Smooth muscle cell (in vitro differentiated cells): ENCODE data around the gene CELSR3. TPM values are rescaled to one million over a fixed set of nuclear protein-coding genes. Genes with fewer than 3 reads are reported as not detected.

Source experiments
- DNase-seq: peaks from one replicate; lab custom pipeline; 2025; ENCODE audit not compliant: unreplicated experiment; lab: John Stamatoyannopoulos, UW
- H2AFZ ChIP-seq: fragments of 200-600 bp; sonication (generic); 2 replicates; pipeline ENCODE4 v1.6.0; 2016; ENCODE audit warnings: antibody characterized with exemption, low read depth, mild to moderate bottlenecking
- H3F3A ChIP-seq: fragments of 200-600 bp; sonication (generic); 2 replicates; pipeline ENCODE4 v1.6.0; 2017; ENCODE audit warnings: antibody characterized with exemption, low read depth
- H3K27ac ChIP-seq: fragments of 200-600 bp; sonication (generic); 2 replicates; pipeline ENCODE4 v1.5.1; 2016; ENCODE audit warnings: low read depth, mild to moderate bottlenecking
- H3K27me3 ChIP-seq: fragments of 200-600 bp; sonication (generic); 2 replicates; pipeline ENCODE4 v1.6.1; 2016; ENCODE audit warnings: low read depth, mild to moderate bottlenecking
- H3K36me3 ChIP-seq: fragments of 200-600 bp; sonication (generic); 2 replicates; pipeline ENCODE4 v1.5.1; 2016; ENCODE audit warnings: low read depth
- H3K4me1 ChIP-seq: fragments of 200-600 bp; sonication (generic); 2 replicates; pipeline ENCODE4 v1.5.1; 2016; ENCODE audit warnings: low read depth
- H3K4me2 ChIP-seq: fragments of 200-600 bp; sonication (generic); 2 replicates; pipeline ENCODE4 v1.6.0; 2016; ENCODE audit warnings: mild to moderate bottlenecking
- H3K4me3 ChIP-seq: fragments of 200-600 bp; sonication (generic); 2 replicates; pipeline ENCODE4 v1.5.1; 2016; ENCODE audit warnings: mild to moderate bottlenecking
- H3K79me2 ChIP-seq: fragments of 200-600 bp; sonication (generic); 2 replicates; pipeline ENCODE4 v1.6.0; 2016; ENCODE audit warnings: low read depth, mild to moderate bottlenecking
- H3K9ac ChIP-seq: fragments of 200-600 bp; sonication (generic); 2 replicates; pipeline ENCODE4 v1.6.0; 2016; ENCODE audit warnings: low read depth
- H3K9me3 ChIP-seq: fragments of 200-600 bp; sonication (generic); replicated peaks from 2 replicates; pipeline ENCODE4 v1.5.1; 2016; ENCODE audit warnings: low read depth
- H4K20me1 ChIP-seq: fragments of 200-600 bp; sonication (generic); 2 replicates; pipeline ENCODE4 v1.6.0; 2016; ENCODE audit warnings: low read depth
- CTCF ChIP-seq: fragments of 200-600 bp; sonication (generic); IDR thresholded peaks from 2 replicates; pipeline ENCODE4 v1.5.1; 2017; ENCODE audit warnings: borderline replicate concordance, mild to moderate bottlenecking, antibody characterized with exemption; ENCODE audit not compliant: insufficient read depth, poor library complexity, severe bottlenecking
- WGBS: methylation state at CpG from one replicate; pipeline ENCODE4 v1.1.7; 2016; ENCODE audit warnings: low lambda C conversion rate; 5-methylcytosine and 5-hydroxymethylcytosine counted together
- polyA plus RNA-seq: library from polyadenylated mRNA; unstranded; fragments of >200 nt; fragmentation: Nextera tagmentation; extraction: Ambion mirVana; gene quantifications from 2 replicates; pipeline ENCODE4 v1.2.1, GENCODE V29; 2016
- total RNA-seq: library from RNA; depleted of rRNA; stranded (reverse); fragments of >200 nt; gene quantifications from 2 replicates; pipeline ENCODE4 v1.2.3, GENCODE V29; 2014

CELSR3 gene
- total and polyA plus RNA-seq, 2 experiments from 2014 or later: 1.5 to 2.5 TPM

GRCh38 chr3:48630407-48630806, 32.3 kb downstream of the CELSR3 start:
- no peaks in the 10 kb centered on the region for H3K9me3 ChIP-seq
- H4K20me1 ChIP-seq: peaks cover 24% of the 10 kb centered on the region
- H2AFZ ChIP-seq: no peak overlapping the region
- no peak overlapping the region for H3K9ac ChIP-seq
- TF ChIP-seq CTCF: no peak
- H3K27me3 ChIP-seq: no peaks in the 10 kb centered on the region
- H3K79me2 ChIP-seq: peaks cover 6% of the 10 kb centered on the region
- no peak overlapping the region for H3K27ac ChIP-seq
- no peaks in the 10 kb centered on the region for H3F3A ChIP-seq
- DNase-seq: no peak
- no peak overlapping the region for H3K4me2 ChIP-seq
- WGBS: 94% methylated on average over 8 of the region's 8 CpGs
- no peaks in the 10 kb centered on the region for H3K4me1 ChIP-seq
- H3K4me3 ChIP-seq: no peak overlapping the region
- H3K36me3 ChIP-seq: no peaks in the 10 kb centered on the region

GRCh38 chr3:48629894-48630293, 32.8 kb downstream of the CELSR3 start:
- no peaks in the 10 kb centered on the region for H3K27me3 ChIP-seq
- H3F3A ChIP-seq: no peaks in the 10 kb centered on the region
- no peaks in the 10 kb centered on the region for H3K36me3 ChIP-seq
- H3K9me3 ChIP-seq: no peaks in the 10 kb centered on the region
- peaks cover 24% of the 10 kb centered on the region for H4K20me1 ChIP-seq
- no peak for TF ChIP-seq CTCF
- WGBS: 92% methylated on average over 10 of the region's 12 CpGs
- no peak for DNase-seq
- no peak overlapping the region for H3K9ac ChIP-seq
- no peak overlapping the region for H3K4me2 ChIP-seq
- no peak overlapping the region for H3K4me3 ChIP-seq
- no peaks in the 10 kb centered on the region for H3K4me1 ChIP-seq
- H3K79me2 ChIP-seq: peaks cover 6% of the 10 kb centered on the region
- H2AFZ ChIP-seq: no peak overlapping the region
- H3K27ac ChIP-seq: no peak overlapping the region

- H2AFZ ChIP-seq: no peak overlapping the region
- H3K27me3 ChIP-seq: no peaks in the 10 kb centered on the region
- H3K4me1 ChIP-seq: no peaks in the 10 kb centered on the region
- H3K36me3 ChIP-seq: no peaks in the 10 kb centered on the region
- H3K4me2 ChIP-seq: no peak overlapping the region
- 97% methylated on average over 12 of the region's 13 CpGs for WGBS
- H3K79me2 ChIP-seq: no peaks in the 10 kb centered on the region
- no peak overlapping the region for H3K27ac ChIP-seq
- H3K9me3 ChIP-seq: no peaks in the 10 kb centered on the region
- no peak overlapping the region for H3K4me3 ChIP-seq
- peaks cover 13% of the 10 kb centered on the region for H4K20me1 ChIP-seq
- H3F3A ChIP-seq: no peaks in the 10 kb centered on the region
- H3K9ac ChIP-seq: no peak overlapping the region
- no peak for DNase-seq
- no peak for TF ChIP-seq CTCF
These were observed 34.2 kb downstream of the CELSR3 start for GRCh38 chr3:48628277-48629017.

- Histone ChIP-seq H3K27ac (no peak overlapping the region), H4K20me1 (no peaks in the 10 kb centered on the region), H2AFZ (no peak overlapping the region), H3K79me2 (no peaks in the 10 kb centered on the region), H3K36me3 (no peaks in the 10 kb centered on the region), H3K9ac (no peak overlapping the region), H3K4me1 (no peaks in the 10 kb centered on the region), H3K9me3 (no peaks in the 10 kb centered on the region), H3F3A (no peaks in the 10 kb centered on the region), H3K27me3 (no peaks in the 10 kb centered on the region), H3K4me2 (no peak overlapping the region), H3K4me3 (no peak overlapping the region)
- no peak for TF ChIP-seq CTCF
- DNase-seq: no peak
- WGBS: 99% methylated on average over 6 of the region's 6 CpGs
These were observed 37.1 kb downstream of the CELSR3 start for GRCh38 chr3:48625600-48625999.
